ENCODE measurements around the gene MRPL12. TPM values are rescaled to one million over a fixed set of nuclear protein-coding genes. Genes with fewer than 3 reads are reported as not detected.

The MRPL12 gene
- total and polyA plus RNA-seq, 12 donors, result 24.0 to 159 (median 85.6) TPM

GRCh38 chr17:81703747-81704654 lies 834 bp downstream of the MRPL12 start:
- Histone ChIP-seq H3K36me3 (replicated peaks in 1 of 2) (peaks cover 0 to 52% of the 10 kb centered on the region in 2 donors), H3K4me3 (peak overlapping the region; percentile 46 to 96 (median 70)), H3K27me3 (no peaks in the 10 kb centered on the region), H3K9me3 (replicated peaks in 1 of 3) (no peaks in the 10 kb centered on the region), H3K27ac (peak overlapping the region in 4 of 5 donors; percentile 88 to 100 (median 94)), H3K4me1 (replicated peaks in 1 of 2) (peaks cover 19 to 27% of the 10 kb centered on the region in 2 donors)
- no peak for DNase-seq
- intact Hi-C loops (cut with DNase I), result no loop called here
- TF ChIP-seq POLR2A (IDR thresholded peaks at IDR 0.05) (no peak), CTCF (IDR thresholded peaks at IDR 0.05) (no peak)
- WGBS, 4 donors, result 19 to 38% (median 26%) methylated on average over 9 to 27 of the region's 27 CpGs

GRCh38 chr17:81705518-81706231 lies 2.5 kb downstream of the MRPL12 start:
- Histone ChIP-seq H3K9me3 (replicated peaks in 1 of 3) (no peaks in the 10 kb centered on the region), H3K27ac (no peak overlapping the region), H3K27me3 (no peaks in the 10 kb centered on the region), H3K36me3 (replicated peaks in 1 of 2) (peaks cover 0 to 39% of the 10 kb centered on the region in 2 donors), H3K4me1 (replicated peaks in 1 of 2) (peaks cover 19 to 30% of the 10 kb centered on the region in 2 donors), H3K4me3 (no peak overlapping the region)
- intact Hi-C loops (cut with DNase I), result no loop called here
- 91 to 95% (median 92%) methylated on average over 27 to 30 of the region's 30 CpGs for WGBS, 4 donors
- TF ChIP-seq CTCF (IDR thresholded peaks at IDR 0.05) (no peak), POLR2A (IDR thresholded peaks at IDR 0.05) (no peak)
- peak in 1 of 7 donors; percentile 15 for DNase-seq

GRCh38 chr17:81706232-81706611 lies 3.1 kb downstream of the MRPL12 start:
- Histone ChIP-seq H3K4me1 (replicated peaks in 1 of 2) (peaks cover 22 to 30% of the 10 kb centered on the region in 2 donors), H3K4me3 (no peak overlapping the region), H3K9me3 (replicated peaks in 1 of 3) (no peaks in the 10 kb centered on the region), H3K27me3 (no peaks in the 10 kb centered on the region), H3K36me3 (replicated peaks in 1 of 2) (peaks cover 0 to 34% of the 10 kb centered on the region in 2 donors), H3K27ac (no peak overlapping the region)
- WGBS, 4 donors, result 93 to 96% (median 95%) methylated on average over 11 to 17 of the region's 17 CpGs
- DNase-seq, result no peak
- TF ChIP-seq CTCF (IDR thresholded peaks at IDR 0.05), result no peak
- intact Hi-C loops (cut with DNase I), result no loop called here
